ENCODE data around the gene MANF. TPM values are rescaled to one million over a fixed set of nuclear protein-coding genes. Genes with fewer than 3 reads are reported as not detected.
A peak's percentile ranks its signal among the peaks of the same experiment; 100 is the strongest.

Gene MANF
- total and polyA plus RNA-seq, 2 donors (not counting 1 experiment from before 2014, with no cell fraction given) = 55.3 to 132 TPM

DNA sequence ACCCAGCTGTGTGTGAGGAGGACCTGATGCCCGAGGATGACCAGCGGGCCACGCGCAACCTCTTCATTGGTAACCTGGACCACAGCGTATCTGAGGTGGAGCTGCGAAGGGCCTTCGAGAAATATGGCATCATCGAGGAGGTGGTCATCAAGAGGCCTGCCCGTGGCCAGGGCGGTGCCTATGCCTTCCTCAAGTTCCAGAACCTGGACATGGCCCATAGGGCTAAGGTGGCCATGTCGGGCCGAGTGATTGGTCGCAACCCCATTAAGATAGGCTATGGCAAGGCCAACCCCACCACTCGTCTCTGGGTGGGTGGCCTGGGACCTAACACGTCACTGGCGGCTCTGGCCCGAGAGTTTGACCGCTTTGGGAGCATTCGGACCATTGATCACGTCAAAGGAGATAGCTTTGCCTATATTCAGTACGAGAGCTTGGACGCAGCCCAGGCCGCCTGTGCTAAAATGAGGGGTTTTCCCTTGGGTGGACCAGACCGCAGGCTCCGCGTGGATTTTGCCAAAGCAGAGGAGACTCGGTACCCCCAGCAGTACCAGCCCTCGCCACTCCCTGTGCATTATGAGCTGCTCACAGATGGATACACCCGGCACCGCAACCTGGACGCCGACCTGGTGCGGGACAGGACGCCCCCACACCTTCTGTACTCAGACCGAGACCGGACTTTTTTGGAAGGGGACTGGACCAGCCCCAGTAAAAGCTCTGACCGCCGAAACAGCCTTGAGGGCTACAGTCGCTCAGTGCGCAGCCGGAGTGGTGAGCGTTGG lies 7.5 kb downstream of the MANF start:
- peaks cover 54% of the 10 kb centered on the region for H3K79me2 ChIP-seq (ENCODE audit: control insufficient read depth, insufficient read depth, low read length)
- H3K9ac ChIP-seq (ENCODE audit: insufficient read depth, low read length) = peak overlapping the region; percentile 95

DNA sequence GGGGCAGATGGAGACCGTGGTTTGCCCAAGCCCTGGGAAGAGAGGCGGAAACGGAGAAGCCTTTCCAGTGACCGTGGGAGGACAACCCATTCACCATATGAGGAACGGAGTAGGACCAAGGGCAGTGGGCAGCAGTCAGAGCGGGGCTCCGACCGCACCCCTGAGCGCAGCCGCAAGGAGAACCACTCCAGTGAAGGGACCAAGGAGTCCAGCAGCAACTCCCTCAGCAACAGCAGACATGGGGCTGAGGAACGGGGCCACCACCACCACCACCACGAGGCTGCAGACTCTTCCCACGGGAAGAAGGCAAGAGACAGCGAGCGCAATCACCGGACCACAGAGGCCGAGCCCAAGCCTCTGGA lies 8.0 kb downstream of the MANF start:
- H3K4me3 ChIP-seq (replicated peaks in 1 of 4; ENCODE audit: control extremely low read depth in 1 of 4, insufficient read depth in 1 of 4, low read depth in 3 of 4, low read length in 4 of 4) = peak overlapping the region in 1 of 4 experiments; percentile 75
- no peaks in the 10 kb centered on the region for H3K9me3 ChIP-seq (ENCODE audit: control insufficient read depth, insufficient read depth, low read depth, low read length)
- H3K27ac ChIP-seq (ENCODE audit: insufficient read depth, low read length) = no peak overlapping the region
- TF ChIP-seq, protein P1, sequence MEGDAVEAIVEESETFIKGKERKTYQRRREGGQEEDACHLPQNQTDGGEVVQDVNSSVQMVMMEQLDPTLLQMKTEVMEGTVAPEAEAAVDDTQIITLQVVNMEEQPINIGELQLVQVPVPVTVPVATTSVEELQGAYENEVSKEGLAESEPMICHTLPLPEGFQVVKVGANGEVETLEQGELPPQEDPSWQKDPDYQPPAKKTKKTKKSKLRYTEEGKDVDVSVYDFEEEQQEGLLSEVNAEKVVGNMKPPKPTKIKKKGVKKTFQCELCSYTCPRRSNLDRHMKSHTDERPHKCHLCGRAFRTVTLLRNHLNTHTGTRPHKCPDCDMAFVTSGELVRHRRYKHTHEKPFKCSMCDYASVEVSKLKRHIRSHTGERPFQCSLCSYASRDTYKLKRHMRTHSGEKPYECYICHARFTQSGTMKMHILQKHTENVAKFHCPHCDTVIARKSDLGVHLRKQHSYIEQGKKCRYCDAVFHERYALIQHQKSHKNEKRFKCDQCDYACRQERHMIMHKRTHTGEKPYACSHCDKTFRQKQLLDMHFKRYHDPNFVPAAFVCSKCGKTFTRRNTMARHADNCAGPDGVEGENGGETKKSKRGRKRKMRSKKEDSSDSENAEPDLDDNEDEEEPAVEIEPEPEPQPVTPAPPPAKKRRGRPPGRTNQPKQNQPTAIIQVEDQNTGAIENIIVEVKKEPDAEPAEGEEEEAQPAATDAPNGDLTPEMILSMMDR (conservative IDR thresholded peaks at IDR 0.05 in 1 of 2, IDR thresholded peaks at IDR 0.05 in 1 of 2; ENCODE audit: low read depth in 1 of 2, low read length in 2 of 2) = no peak
- no peak for TF ChIP-seq EZH2 (IDR thresholded peaks at IDR 0.05; ENCODE audit: low read length, missing control alignments)
- H3K9ac ChIP-seq (ENCODE audit: insufficient read depth, low read length) = no peak overlapping the region
- peaks cover 33% of the 10 kb centered on the region for H3K36me3 ChIP-seq (ENCODE audit: control insufficient read depth, insufficient read depth, low read length)
- DNase-seq (ENCODE audit: low read depth in 2 of 2) = no peak
- H4K20me1 ChIP-seq (ENCODE audit: control insufficient read depth, extremely low read depth, insufficient read depth, low read length) = peaks cover 1% of the 10 kb centered on the region
- H3K4me1 ChIP-seq (ENCODE audit: control insufficient read depth, extremely low read depth, insufficient read depth, low read length) = peaks cover 14% of the 10 kb centered on the region
- H2AFZ ChIP-seq (ENCODE audit: low read length) = no peak overlapping the region
- no peak overlapping the region for H3K4me2 ChIP-seq (ENCODE audit: extremely low read depth, insufficient read depth, low read length)
- peaks cover 48% of the 10 kb centered on the region for H3K79me2 ChIP-seq (ENCODE audit: control insufficient read depth, insufficient read depth, low read length)
- no peaks in the 10 kb centered on the region for H3K27me3 ChIP-seq (ENCODE audit: control insufficient read depth, insufficient read depth, low read length)

More for the DNA sequence above, 7.5 kb downstream of the MANF start:
- Histone ChIP-seq H3K4me3 (replicated peaks in 1 of 4; ENCODE audit: control extremely low read depth in 1 of 4, insufficient read depth in 1 of 4, low read depth in 3 of 4, low read length in 4 of 4) (peak overlapping the region; percentile 51 to 75 (median 72)), H2AFZ (ENCODE audit: low read length) (no peak overlapping the region), H3K27ac (ENCODE audit: insufficient read depth, low read length) (no peak overlapping the region), H4K20me1 (ENCODE audit: control insufficient read depth, extremely low read depth, insufficient read depth, low read length) (peaks cover 1% of the 10 kb centered on the region), H3K4me2 (ENCODE audit: extremely low read depth, insufficient read depth, low read length) (peak overlapping the region; percentile 53), H3K9me3 (ENCODE audit: control insufficient read depth, insufficient read depth, low read depth, low read length) (no peaks in the 10 kb centered on the region), H3K27me3 (ENCODE audit: control insufficient read depth, insufficient read depth, low read length) (no peaks in the 10 kb centered on the region), H3K36me3 (ENCODE audit: control insufficient read depth, insufficient read depth, low read length) (peaks cover 33% of the 10 kb centered on the region), H3K4me1 (ENCODE audit: control insufficient read depth, extremely low read depth, insufficient read depth, low read length) (peaks cover 15% of the 10 kb centered on the region)
- DNase-seq (ENCODE audit: low read depth in 2 of 2) = no peak
- TF ChIP-seq EZH2 (IDR thresholded peaks at IDR 0.05; ENCODE audit: low read length, missing control alignments) = no peak
- TF ChIP-seq, protein P1 (conservative IDR thresholded peaks at IDR 0.05 in 1 of 2, IDR thresholded peaks at IDR 0.05 in 1 of 2; ENCODE audit: low read depth in 1 of 2, low read length in 2 of 2) = no peak

DNA sequence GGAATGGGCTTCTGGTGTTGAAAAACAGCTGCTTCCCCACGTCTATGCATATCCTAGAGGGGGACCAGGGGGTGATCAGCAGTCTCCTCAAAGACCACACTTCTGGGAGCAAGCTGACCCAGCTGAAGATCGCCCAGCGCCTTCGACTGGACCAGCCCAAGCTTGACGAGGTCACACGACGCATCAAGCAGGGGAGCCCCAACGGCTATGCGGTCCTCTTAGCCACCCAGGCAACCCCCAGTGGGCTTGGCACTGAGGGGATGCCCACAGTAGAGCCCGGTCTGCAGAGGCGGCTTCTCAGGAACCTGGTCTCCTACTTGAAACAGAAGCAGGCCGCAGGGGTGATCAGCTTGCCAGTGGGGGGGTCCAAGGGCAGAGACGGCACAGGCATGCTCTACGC lies 8.5 kb downstream of the MANF start:
- Histone ChIP-seq H3K27ac (ENCODE audit: insufficient read depth, low read length) (no peak overlapping the region), H3K4me3 (replicated peaks in 1 of 4; ENCODE audit: control extremely low read depth in 1 of 4, insufficient read depth in 1 of 4, low read depth in 3 of 4, low read length in 4 of 4) (no peak overlapping the region), H3K4me2 (ENCODE audit: extremely low read depth, insufficient read depth, low read length) (no peak overlapping the region), H3K9ac (ENCODE audit: insufficient read depth, low read length) (no peak overlapping the region), H2AFZ (ENCODE audit: low read length) (no peak overlapping the region), H3K9me3 (ENCODE audit: control insufficient read depth, insufficient read depth, low read depth, low read length) (no peaks in the 10 kb centered on the region), H3K4me1 (ENCODE audit: control insufficient read depth, extremely low read depth, insufficient read depth, low read length) (peaks cover 11% of the 10 kb centered on the region), H3K27me3 (ENCODE audit: control insufficient read depth, insufficient read depth, low read length) (no peaks in the 10 kb centered on the region), H3K36me3 (ENCODE audit: control insufficient read depth, insufficient read depth, low read length) (peaks cover 30% of the 10 kb centered on the region), H4K20me1 (ENCODE audit: control insufficient read depth, extremely low read depth, insufficient read depth, low read length) (peaks cover 1% of the 10 kb centered on the region), H3K79me2 (ENCODE audit: control insufficient read depth, insufficient read depth, low read length) (peaks cover 44% of the 10 kb centered on the region)
- no peak for DNase-seq (ENCODE audit: low read depth in 2 of 2)
- TF ChIP-seq EZH2 (IDR thresholded peaks at IDR 0.05; ENCODE audit: low read length, missing control alignments) = no peak
- TF ChIP-seq, protein P1 (conservative IDR thresholded peaks at IDR 0.05 in 1 of 2, IDR thresholded peaks at IDR 0.05 in 1 of 2; ENCODE audit: low read depth in 1 of 2, low read length in 2 of 2) = no peak

Data from fibroblast of lung (primary cell).